ENCODE data around the gene MTG1.

DNA sequence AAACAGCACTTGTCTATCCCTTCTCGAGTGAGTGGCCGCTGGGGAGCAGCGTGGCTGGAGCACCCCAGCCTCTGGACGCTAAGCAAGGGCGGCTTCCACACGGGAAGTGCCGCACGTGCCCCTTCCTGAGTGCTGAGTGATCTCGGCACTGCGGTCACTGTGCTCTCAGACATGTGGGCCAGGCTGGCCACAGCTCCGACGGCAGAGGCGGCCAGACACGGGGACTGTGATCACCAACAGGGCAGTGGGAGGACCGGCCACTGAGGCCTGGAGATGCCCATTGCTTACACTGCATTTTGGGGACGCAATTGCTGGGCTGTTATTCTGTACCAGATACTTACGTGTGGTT lies 27.9 kb upstream of the MTG1 start:
- no peak for TF ChIP-seq FOXM1 (IDR thresholded peaks at IDR 0.05; ENCODE audit: borderline replicate concordance)
- TF ChIP-seq TARDBP (IDR thresholded peaks at IDR 0.05) = no peak
- TF ChIP-seq BHLHE40 (IDR thresholded peaks at IDR 0.05; ENCODE audit: borderline replicate concordance) = no peak
- TF ChIP-seq SP1 (IDR thresholded peaks at IDR 0.05) = no peak
- TF ChIP-seq, protein P1, sequence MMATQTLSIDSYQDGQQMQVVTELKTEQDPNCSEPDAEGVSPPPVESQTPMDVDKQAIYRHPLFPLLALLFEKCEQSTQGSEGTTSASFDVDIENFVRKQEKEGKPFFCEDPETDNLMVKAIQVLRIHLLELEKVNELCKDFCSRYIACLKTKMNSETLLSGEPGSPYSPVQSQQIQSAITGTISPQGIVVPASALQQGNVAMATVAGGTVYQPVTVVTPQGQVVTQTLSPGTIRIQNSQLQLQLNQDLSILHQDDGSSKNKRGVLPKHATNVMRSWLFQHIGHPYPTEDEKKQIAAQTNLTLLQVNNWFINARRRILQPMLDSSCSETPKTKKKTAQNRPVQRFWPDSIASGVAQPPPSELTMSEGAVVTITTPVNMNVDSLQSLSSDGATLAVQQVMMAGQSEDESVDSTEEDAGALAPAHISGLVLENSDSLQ (IDR thresholded peaks at IDR 0.05) = no peak
- no peak for TF ChIP-seq ZNF384 (IDR thresholded peaks at IDR 0.05)
- TF ChIP-seq NFRKB (IDR thresholded peaks at IDR 0.05) = no peak
- no peak for TF ChIP-seq LEF1 (IDR thresholded peaks at IDR 0.05; ENCODE audit: borderline replicate concordance)
- no peak for TF ChIP-seq HDGF (IDR thresholded peaks at IDR 0.05; ENCODE audit: borderline replicate concordance)
- no peak for TF ChIP-seq L3MBTL2 (conservative IDR thresholded peaks at IDR 0.05)
- no peak for TF ChIP-seq ARNT (IDR thresholded peaks at IDR 0.05)

All from HEK293T (cell line).